GM19452 (cell line): ENCODE results near the gene ARSB.
"Not testable (repeated sequence)": the region's sequence is repeated elsewhere in the genome, so short reads cannot be mapped to it uniquely, and the experiment has no call there.

Source experiments
- ATAC-seq: cut with Tn5 transposase; IDR thresholded peaks from one replicate; pipeline ENCODE4 v1.9.1; 2021; ENCODE audit not compliant: unreplicated experiment

ARSB gene

DNA sequence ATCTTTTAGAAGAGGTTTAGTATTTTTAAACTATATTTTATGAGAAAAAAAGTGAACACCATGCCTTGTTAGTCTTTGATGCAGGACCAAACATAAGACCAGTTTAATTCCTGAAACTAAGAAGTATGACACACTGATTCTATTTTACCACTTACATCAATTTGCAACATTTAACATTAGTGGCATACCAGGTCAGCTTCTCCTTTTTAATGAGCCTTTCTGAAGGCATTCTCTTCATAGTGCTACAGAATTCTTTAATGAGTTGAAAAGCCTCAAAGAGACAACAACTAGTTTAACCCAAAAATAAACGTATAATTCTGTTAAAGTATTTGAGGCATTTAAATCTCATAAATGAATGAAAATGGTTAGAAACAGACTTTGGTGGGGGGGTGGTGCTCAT, 28.2 kb downstream of the ARSB start:
- no peak for ATAC-seq

DNA sequence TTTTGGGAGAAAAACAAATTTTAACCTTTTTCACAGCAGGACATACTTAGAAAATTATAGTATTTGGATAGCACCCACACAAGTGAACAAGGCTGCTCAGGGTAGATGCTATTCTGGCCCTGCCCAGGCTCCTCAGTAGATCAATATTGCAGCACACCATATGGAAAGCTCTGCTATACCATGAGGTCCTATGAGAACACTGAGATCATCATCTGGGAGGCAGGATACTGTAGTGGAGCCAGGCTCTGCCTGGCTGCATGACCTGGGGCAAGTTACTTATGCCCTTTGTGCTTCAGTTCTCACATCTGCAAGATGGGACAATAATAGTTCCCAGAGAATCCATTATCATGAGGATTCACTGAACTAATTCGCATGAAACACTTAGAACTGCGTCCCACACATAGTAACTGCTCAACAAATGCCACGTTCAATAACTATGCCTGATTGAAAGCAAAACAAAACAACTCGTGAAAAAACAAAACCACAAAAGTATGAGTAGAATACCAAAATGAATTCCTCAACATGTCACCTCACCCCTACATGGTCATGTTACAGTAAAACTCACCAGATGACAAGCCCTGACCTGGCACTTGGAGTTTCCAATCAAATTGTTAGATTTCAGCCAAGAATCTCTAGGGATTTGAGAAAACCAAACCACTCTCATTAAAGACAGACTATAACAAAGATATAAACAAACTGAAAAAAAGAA, 31.9 kb downstream of the ARSB start:
- ATAC-seq = peak; percentile 69

DNA sequence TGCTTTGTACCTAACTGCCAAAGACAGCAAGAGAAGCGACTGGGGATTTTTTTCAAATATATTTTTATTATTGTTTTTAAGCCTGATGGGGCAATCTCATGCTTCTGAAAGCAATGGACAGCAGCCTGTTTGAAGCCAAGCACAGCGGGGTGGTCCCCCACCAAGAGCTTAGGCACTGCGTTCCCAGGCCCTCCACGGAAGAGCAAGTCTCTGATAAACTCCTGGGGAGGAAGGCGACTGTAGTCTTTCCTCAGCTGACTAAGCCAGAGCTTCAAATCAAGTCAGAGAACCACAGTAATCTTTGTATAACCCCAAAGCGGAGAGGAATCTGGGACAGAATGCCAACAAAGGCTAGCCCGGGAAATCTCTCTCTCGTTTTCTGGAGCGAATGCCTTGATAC, 54.4 kb downstream of the ARSB start:
- ATAC-seq = no peak

DNA sequence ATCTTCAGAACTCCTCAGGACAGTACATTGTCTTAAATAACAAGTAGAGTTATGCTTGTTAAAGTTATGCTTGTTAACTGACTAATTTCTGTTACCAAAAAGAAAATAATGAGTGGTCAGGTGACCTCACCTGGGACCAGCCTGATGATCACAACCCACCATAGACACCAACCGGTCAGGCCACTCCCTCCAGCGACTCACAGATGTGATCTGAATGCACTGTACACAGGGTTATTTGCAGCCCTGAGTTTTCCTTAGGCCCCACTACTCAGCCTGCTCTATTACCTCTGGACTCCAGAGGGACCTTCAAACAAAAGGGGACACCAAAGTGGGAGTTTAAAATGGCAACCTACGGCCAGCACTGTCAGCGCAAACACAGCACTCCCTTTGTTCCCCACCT, 55.3 kb downstream of the ARSB start:
- no peak for ATAC-seq

DNA sequence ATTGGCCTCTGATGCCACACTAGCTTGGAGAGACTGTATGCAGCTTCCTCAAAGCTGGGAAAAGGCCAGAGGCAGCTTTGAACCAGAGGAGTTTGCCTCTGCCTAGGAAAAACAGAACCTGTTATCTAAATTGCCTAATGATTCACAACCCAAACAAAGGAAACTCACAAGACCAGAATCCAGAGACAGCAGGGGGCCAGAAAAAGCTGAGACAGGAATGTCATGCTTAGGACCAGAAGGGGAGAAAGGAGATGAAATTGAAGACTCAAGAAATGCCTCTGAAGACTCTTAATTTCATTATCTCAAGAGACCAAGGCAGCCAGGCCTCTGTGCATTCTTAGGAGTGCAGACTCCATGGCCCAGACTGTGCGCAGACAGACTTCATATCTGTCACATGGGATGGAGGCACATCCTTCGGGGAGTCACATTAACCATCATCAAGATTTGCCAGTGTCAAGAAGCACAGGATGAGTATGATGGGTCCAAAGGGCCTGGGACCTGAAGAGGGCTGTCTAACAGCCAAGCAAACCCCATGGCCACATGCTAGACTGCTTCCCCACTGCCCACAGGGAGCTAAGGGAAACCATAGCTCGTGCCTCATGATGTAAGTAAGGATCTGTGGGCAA, 57.3 kb downstream of the ARSB start:
- ATAC-seq = no peak

DNA sequence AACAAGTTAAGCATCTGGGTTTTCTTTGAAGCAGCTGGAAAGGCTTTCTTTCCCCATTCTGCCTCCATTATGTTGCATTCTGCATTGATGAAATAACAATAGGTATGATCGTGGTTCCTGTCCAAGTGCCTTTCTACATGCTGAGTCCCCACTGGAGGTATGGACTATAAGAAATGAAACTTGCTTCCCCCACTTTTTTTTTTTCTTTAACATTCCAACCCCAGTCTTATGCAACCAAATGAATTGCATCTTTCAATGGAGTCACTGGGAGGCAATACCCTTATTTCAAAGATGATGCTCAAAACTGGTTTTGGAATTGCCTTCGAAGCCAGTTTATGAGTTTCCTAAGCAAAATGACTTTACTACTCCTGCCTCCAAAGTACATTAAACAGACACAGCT, 58.9 kb downstream of the ARSB start:
- ATAC-seq = no peak

DNA sequence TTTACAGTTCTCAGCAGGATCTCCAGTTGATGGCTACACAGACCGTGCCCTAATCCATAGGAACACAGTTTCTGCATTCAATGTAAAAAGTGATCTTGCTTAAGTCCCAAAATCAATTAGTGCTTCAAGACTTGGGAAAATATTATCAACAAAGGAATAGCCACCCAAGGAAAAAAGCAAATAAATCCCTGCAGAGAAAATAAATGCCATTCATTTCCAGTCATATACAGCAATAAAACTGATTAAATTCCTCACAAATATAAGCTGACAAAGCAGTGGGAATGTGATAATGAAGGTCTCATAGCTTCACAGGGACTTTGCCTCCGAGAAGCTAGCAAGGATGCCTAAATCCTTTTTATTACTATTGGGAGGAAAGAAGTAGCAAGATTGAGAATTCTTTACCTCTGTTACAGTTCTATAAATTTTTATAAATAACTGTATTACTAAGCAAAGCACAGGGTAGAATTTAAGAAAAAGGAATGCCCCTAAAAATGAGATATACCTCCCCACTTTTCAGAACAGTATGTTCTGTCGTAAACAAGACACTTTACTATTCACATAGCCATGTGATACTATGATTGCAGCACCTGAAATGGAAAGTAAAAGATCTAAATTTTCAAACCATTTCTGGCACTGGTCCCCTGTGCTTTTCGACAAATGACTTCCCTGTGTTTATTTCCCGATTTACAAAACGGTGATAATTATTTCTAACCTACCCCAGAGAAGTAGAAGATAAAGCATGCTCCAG, 59.8 kb downstream of the ARSB start:
- no peak for ATAC-seq

DNA sequence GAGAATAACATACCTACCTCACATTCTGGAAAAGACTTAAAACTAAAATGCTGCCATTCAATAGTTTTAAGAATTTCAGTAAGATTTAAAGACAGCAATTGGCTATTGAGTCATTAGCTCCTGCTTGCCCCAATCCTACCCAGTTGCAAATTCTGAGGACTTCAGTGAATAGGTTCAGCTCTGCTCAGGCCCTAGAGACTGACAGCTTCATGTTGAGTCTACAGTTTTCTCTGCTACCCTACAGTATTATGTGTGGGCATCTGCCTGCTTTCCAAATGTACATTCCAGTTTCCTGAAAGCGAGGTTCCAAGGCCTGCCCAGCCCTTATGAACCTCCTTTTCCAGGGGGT, 61.5 kb downstream of the ARSB start:
- ATAC-seq = peak; percentile 33

DNA sequence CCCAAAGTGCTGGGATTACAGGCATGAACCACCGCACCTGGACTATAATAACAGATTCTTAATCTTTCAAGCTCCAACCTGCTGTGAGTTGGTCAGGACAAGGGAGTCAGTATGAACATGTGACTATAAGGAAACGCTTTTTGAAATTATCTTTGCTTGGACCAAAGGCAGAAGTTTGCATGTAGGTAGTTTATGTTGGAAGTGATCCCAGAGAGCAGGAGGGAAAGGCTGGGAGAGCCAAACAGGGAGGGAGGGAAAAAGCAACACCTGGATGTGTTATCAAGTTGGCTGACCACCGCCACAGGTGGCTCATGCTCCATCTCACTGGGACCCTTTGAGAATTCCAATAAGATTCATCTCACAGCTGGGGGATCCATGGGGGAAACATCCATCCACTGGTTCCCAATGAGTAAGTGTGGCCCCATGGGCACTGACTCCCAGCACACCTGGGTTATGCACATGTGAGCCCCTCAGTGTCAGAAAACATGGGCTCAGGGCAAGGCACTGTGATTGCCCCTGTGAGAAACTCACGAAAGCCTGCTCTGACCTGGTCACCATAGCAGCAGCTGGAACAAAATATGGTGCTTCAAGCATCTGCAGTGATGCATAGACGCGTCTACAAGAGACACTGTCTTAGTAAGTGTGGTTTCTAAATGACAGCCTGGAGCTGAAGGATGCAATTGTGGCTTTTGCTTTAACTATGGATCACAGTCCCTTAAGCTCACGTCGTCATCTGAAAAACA, 62.1 kb downstream of the ARSB start:
- ATAC-seq = peak; percentile 76

DNA sequence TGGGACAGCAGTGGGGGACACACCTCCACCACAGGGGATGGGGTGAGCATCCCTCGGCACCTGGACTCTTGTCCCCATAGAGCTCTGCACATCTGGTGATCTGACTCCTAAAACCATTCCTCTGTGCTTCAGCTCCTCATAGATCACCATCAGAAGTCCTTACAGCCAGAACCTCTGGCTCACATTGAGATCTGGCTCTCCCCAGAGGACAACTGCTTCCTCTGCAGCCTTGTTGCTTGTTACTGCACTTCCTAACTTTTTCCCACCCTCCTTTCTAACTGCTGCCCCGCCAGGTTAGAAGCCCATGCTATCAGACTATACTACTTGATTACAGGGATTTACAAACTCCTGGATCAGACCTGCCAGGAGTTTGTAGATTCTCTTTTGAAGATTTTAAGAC, 64.5 kb downstream of the ARSB start:
- ATAC-seq = no peak

DNA sequence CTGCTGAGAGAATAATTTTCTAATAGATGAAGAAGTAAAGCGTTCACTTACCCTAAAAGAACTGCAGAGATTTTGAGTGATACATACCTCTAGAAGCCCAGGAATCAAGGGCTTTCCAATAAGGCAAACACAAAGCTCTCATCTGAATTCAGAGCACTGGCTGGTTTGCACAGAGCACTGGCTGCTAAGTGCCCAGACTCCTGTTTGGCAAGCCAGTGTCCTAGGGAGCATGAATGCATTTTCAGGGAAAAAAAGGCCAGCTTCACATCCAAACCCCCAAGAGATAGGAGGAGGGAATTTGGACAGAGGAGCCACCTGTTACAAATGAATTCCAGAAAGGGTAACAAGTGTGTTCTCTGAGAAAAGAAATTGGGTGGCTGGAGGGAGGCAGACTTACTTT, 65.3 kb downstream of the ARSB start:
- no peak for ATAC-seq

DNA sequence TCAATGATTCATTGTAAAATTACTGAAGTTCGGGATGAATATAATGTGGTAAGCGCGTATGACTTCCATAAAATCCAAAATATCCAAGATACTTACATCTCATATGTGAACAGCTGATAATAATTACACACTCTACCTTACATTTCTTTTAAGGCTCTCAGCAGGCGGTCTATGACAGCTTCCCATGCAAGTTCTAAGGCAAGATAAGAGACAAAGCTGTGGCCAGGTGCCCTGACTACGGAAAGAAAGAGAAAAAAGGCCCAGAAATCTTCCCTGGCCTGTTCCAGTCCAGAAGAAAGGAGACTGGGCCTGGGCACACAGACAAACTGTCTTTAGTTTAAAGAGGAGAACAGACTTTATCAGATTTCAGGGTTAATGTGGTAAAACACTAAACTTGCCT, 69.1 kb downstream of the ARSB start:
- no peak for ATAC-seq

DNA sequence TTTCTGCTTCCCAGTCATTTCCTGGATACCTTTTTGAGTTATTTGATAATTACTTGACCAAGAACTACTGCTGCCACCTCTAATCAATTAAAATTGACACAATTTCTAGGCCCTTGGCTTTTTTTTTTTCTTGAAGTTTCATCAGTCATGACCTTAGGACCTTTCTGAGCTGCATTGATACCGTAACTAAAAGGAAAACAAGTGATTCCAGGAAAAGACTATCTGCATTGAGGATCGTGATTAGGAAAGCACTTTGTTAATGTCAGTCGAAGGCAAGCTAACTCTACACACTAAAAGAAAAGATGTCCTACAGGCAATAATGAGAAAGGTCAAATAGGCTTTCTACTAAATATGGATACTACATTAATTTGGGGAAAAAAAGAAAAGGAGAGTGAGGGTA, 69.9 kb downstream of the ARSB start:
- no peak for ATAC-seq

DNA sequence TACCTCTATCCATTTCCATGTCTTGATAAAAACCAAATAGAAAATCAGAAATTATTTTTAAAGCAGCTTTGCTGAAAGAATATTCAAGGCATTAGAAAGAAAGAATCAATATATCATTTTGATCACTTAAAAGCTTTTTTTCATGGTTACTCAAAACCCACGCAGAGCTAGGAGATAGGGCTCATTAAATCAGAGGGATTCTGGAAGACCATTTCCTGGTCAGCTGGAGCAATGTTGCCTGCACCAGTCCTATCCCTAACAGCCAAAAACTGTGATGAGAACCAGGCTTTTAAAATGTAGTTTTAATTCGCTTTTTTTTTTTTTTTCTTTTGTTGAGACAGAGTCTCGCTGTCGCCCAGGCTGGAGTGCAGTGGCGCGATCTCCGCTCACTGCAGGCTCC, 72.3 kb downstream of the ARSB start:
- ATAC-seq = no peak

DNA sequence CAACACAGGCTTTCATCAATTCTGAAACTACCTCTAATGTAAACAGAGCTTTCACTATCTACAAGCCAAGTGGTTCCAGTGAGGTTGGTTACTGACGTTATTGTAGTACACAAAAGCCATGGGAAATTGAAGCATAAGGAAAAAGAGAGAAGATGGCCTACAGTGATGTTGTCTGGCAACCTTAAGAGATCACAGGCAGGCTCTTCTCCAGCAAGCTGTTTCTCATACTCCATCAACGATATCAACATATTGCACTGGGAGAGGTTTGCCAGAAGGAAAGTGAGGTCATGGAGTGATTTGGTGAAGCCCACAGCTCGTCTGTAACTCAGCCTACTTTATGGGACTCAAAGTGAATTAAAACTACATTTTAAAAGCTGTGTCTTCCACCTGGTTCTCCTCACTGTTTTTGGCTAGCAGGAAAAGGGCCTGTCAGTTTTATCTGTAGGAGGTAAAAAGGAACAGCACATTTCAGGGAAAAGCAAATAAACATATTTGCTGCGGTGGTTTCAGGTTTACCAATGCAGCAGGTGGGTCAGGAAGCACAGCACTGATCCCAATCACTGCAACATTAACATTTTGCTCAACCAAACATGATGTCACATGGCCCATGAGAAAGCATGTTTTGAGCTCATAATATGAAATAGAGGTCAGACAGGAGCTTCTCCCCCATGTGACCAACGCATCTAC, 72.9 kb downstream of the ARSB start:
- no peak for ATAC-seq

DNA sequence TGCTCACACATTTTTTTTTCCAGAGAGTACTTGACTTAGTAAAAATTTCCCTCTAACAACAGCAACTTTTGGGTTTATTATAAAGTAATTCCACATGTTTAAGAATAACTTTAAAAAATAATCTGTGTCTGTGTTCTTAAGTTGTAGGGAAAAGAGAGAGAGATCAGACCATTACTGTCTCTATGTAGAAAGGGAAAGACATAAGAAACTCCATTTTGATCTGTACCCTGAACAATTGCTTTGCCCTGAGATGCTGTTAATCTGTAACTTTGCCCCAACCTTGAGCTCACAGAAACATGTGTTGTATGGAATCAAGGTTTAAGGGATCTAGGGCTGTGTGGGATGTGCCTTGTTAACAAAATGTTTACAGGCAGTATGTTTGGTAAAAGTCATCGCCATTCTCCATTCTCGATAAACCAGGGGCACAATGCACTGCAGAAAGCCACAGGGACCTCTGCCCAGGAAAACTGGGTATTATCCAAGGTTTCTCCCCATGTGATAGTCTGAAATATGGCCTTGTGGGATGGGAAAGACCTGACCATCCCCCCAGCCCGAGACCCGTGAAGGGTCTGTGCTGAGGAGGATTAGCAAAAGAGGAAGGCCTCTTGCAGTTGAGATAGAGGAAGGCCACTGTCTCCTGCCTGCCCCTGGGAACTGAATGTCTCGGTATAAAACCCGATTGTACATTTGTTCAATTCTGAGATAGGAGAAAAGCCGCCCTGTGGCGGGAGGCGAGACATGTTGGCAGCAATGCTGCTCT, 75.7 kb downstream of the ARSB start:
- not testable (repeated sequence) for ATAC-seq

DNA sequence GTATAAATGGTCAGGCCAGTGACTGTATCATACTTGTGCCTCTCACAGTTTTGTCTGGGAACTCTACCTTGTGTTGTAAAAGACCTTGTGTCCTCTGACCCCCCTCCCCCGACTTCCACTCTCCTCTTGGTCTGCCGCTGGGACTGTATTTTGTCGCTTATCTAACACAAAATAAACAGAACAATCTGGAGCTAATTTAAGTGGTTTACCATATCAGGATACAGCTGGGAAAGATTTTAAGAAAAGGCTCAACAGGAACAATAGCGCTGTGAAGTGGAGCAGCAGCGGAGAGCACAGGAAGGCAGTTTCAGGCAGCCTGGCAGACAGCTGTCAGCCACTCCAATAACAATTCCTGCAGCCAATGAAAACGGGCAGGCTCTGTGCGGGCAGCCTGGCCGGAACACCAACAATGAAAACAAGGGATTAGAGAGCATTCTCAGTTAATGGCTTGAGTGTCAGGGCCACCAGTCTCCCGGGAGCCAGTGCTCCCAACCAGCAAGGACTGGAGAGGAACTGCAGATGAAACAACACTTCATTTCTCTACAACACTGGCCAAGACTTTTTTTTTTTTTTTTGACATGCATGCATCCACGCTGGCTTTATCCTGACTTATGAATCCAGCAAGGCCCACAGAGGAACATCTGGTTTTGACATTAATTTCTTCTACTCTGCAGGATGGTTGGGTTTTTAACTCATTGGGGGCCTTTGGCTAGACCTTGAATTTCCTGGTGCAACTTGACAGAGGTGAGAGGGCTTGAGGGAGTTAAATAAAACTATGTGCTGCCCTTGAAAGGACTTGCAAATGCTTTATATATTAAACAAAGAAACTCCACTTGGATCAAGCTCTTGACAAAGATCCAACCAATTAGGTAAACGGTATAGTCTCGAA, 76.7 kb downstream of the ARSB start:
- no peak for ATAC-seq

DNA sequence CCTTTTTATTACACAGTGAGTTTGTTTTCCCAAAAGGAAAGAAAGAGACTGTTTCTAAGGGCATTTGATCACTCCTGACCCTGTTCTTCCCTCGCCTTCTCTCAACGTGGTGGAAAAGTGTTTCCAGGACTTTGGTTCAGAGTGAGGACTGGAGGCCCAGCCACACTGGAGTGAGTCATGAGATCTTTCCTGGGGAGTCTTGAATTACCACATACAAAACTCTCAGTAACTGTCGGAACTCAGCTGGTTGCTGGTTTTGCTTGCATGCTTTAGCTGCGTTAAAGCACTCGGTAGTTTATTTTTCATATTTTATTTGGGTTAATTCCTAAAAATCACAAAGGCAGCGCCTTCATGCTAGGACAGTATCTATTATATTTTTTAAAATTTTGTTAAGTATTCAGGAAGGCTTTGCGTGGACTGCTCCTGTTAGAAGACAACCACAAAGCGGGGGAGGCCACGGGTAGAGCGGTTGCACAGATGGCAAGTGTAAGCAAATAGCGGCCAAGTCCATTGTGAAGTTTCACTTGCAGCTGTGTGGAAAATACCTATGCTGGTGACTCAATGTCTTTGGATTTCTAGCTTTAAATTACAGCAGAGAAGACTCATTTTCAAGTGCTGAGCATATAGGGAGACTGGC, 77.7 kb downstream of the ARSB start:
- no peak for ATAC-seq
